Neuronal stem cell (in vitro differentiated cells): Measurements from ENCODE around the gene NRG2.

Source experiments
- DNase-seq: peaks from one replicate; pipeline ENCODE4 v3.0.0-alpha.2; 2013; ENCODE audit warnings: low spot score
- H2AFZ ChIP-seq: one replicate; pipeline ENCODE4 v1.6.1; 2013; ENCODE audit warnings: mild to moderate bottlenecking, low read length, inconsistent platforms
- H2AK5ac ChIP-seq: 2 replicates; pipeline ENCODE4 v1.6.1; 2013; ENCODE audit warnings: low read depth, mild to moderate bottlenecking, inconsistent platforms, low read length, moderate library complexity, mixed read lengths
- H2BK120ac ChIP-seq: 2 replicates; pipeline ENCODE4 v1.6.1; 2013; ENCODE audit warnings: low read depth, mild to moderate bottlenecking, inconsistent platforms, low read length, moderate library complexity, mixed read lengths
- H2BK12ac ChIP-seq: one replicate; pipeline ENCODE4 v1.6.1; 2013; ENCODE audit warnings: low read length, inconsistent platforms
- H2BK15ac ChIP-seq: 2 replicates; pipeline ENCODE4 v1.6.1; 2013; ENCODE audit warnings: mild to moderate bottlenecking, low read length, inconsistent platforms, mixed read lengths
- H2BK5ac ChIP-seq: one replicate; pipeline ENCODE4 v1.6.1; 2013; ENCODE audit warnings: inconsistent platforms, mild to moderate bottlenecking, low read length, moderate library complexity
- H3K14ac ChIP-seq: one replicate; pipeline ENCODE4 v1.6.1; 2013; ENCODE audit warnings: low read length, inconsistent platforms
- H3K18ac ChIP-seq: 2 replicates; pipeline ENCODE4 v1.6.1; 2013; ENCODE audit warnings: low read length, inconsistent platforms
- H3K23ac ChIP-seq: 2 replicates; pipeline ENCODE4 v1.6.1; 2013; ENCODE audit warnings: low read depth, mild to moderate bottlenecking, mixed read lengths, low read length, inconsistent platforms; ENCODE audit not compliant: poor library complexity
- H3K27ac ChIP-seq: replicated peaks from 3 replicates; pipeline ENCODE4 v1.5.1; 2013; ENCODE audit warnings: low read length, inconsistent platforms
- H3K27me3 ChIP-seq, 3 experiments: 2 replicates each; pipeline ENCODE4 v1.6.1; 2013; ENCODE audit warnings: low read length in 3 of 3, mild to moderate bottlenecking in 2 of 3, inconsistent platforms in 1 of 3, low read depth in 1 of 3, mixed read lengths in 1 of 3, moderate library complexity in 1 of 3; ENCODE audit not compliant: control insufficient read depth in 3 of 3, insufficient read depth in 3 of 3
- H3K36me3 ChIP-seq, 2 donors: replicated peaks in 1 of 2; 2 replicates each; pipeline ENCODE4 v1.6.1; 2013; ENCODE audit warnings: low read length in 2 of 2; ENCODE audit not compliant: control insufficient read depth in 2 of 2, insufficient read depth in 2 of 2
- H3K4ac ChIP-seq: 2 replicates; pipeline ENCODE4 v1.6.1; 2013; ENCODE audit warnings: inconsistent platforms, mild to moderate bottlenecking, low read length, moderate library complexity
- H3K4me1 ChIP-seq, 2 donors: 1 replicate in 1 of 2; 2 replicates in 1 of 2; pipeline ENCODE4 v1.6.1; 2013; ENCODE audit warnings: low read length in 2 of 2, low read depth in 1 of 2; ENCODE audit not compliant: control insufficient read depth in 2 of 2, insufficient read depth in 1 of 2
- H3K4me2 ChIP-seq: one replicate; pipeline ENCODE4 v1.6.1; 2013; ENCODE audit warnings: mild to moderate bottlenecking, low read length, inconsistent platforms; ENCODE audit not compliant: insufficient read depth, poor library complexity, severe bottlenecking
- H3K4me3 ChIP-seq, 2 donors: 2 replicates each; pipeline ENCODE4 v1.5.1; 2013; ENCODE audit warnings: low read length in 2 of 2, mild to moderate bottlenecking in 2 of 2, inconsistent platforms in 1 of 2, moderate library complexity in 1 of 2
- H3K79me1 ChIP-seq: one replicate; pipeline ENCODE4 v1.6.1; 2013; ENCODE audit warnings: low read depth, mild to moderate bottlenecking, inconsistent platforms, low read length, moderate library complexity
- H3K9ac ChIP-seq: one replicate; pipeline ENCODE4 v1.6.1; 2013; ENCODE audit warnings: mild to moderate bottlenecking, low read depth, low read length, inconsistent platforms; ENCODE audit not compliant: poor library complexity
- H3K9me3 ChIP-seq, 2 donors: replicated peaks in 1 of 2; 2 replicates each; pipeline versions ENCODE3 to v1.6.1; 2013; ENCODE audit warnings: low read length in 2 of 2, mild to moderate bottlenecking in 2 of 2, inconsistent platforms in 1 of 2, low read depth in 1 of 2, mixed read lengths in 1 of 2, moderate library complexity in 1 of 2; ENCODE audit not compliant: control insufficient read depth in 2 of 2, insufficient read depth in 1 of 2
- H4K8ac ChIP-seq: one replicate; pipeline ENCODE4 v1.6.1; 2013; ENCODE audit warnings: low read depth, mild to moderate bottlenecking, inconsistent platforms, low read length, moderate library complexity
- H4K91ac ChIP-seq: one replicate; pipeline ENCODE4 v1.6.1; 2013; ENCODE audit warnings: low read length, low read depth, mild to moderate bottlenecking, inconsistent platforms; ENCODE audit not compliant: poor library complexity
- WGBS, 2 donors: extraction: QIAGEN DNeasy Blood & Tissue Kit; methylation state at CpG; one replicate each; pipeline ENCODE4 v1.1.7; 2013; ENCODE audit warnings: missing lambda C conversion rate in 2 of 2, mixed read lengths in 1 of 2; ENCODE audit not compliant: insufficient read length in 2 of 2, insufficient replicate concordance in 1 of 2; ENCODE audit errors: extremely low coverage in 2 of 2; 5-methylcytosine and 5-hydroxymethylcytosine counted together

Gene NRG2

DNA sequence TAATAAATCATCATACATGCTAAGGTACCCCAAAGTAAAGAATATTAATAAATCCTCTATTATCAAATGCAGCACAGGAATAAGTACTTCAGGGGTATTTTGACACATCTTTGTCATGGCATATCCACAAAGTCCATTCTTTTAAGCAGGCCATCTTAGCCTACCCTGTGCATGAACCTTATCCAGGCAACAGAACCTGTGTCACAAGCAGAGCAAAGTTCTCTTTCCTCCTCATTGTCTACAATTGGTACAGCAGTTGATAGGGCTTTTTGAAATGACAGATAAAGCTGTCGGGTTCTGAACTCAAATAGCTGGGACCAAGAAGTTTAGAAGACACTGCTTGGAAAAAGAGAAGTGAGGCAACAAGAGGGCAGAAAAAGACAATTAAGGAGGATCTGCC is 40.0 kb upstream of the NRG2 start:
- Histone ChIP-seq H3K27ac (no peak overlapping the region), H3K4me3 (no peak overlapping the region), H2BK5ac (no peak overlapping the region), H2AK5ac (no peak overlapping the region), H2AFZ (no peak overlapping the region), H3K23ac (no peak overlapping the region), H3K27me3 (peaks cover 0 to 37% (median 2%) of the 10 kb centered on the region in 3 experiments), H3K9me3 (no peaks in the 10 kb centered on the region), H2BK12ac (no peak overlapping the region), H2BK15ac (no peak overlapping the region), H4K91ac (no peak overlapping the region), H3K4me2 (no peak overlapping the region), H3K9ac (no peak overlapping the region), H3K36me3 (no peaks in the 10 kb centered on the region), H3K4ac (no peak overlapping the region), H4K8ac (no peak overlapping the region), H3K18ac (no peak overlapping the region), H3K14ac (no peak overlapping the region), H3K4me1 (no peaks in the 10 kb centered on the region), H3K79me1 (no peaks in the 10 kb centered on the region), H2BK120ac (no peak overlapping the region)
- no peak for DNase-seq
- WGBS, 2 donors: no CpG with 5 or more reads among the region's 1 CpG

DNA sequence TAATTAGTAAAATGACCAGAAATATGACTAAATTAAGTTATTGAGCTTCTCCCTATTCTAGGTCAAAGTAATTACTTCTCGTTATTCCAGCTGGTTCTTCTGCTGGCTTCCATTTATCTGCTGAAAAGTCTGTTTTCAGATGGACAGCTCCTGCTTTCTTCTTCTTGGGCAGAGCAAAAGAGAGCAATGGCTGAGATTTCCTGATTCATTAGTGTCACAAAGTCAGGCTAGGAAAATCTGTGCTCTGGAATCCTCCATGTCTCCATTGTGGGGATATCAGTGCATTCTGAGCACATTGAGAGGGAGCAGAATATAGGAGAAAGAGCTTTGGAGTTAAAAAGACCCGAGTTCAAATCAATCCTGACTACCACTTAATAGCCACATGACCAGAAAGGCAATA is 33.7 kb upstream of the NRG2 start:
- H3K79me1 ChIP-seq: no peaks in the 10 kb centered on the region
- DNase-seq: no peak
- no peak overlapping the region for H3K4me3 ChIP-seq
- H2BK15ac ChIP-seq: no peak overlapping the region
- H3K9ac ChIP-seq: no peak overlapping the region
- no peak overlapping the region for H3K18ac ChIP-seq
- no peak overlapping the region for H3K14ac ChIP-seq
- H2BK5ac ChIP-seq: no peak overlapping the region
- H3K27me3 ChIP-seq: peaks cover 0 to 3% (median 0%) of the 10 kb centered on the region in 3 experiments
- no peak overlapping the region for H4K8ac ChIP-seq
- H3K23ac ChIP-seq: no peak overlapping the region
- H2AK5ac ChIP-seq: no peak overlapping the region
- H3K27ac ChIP-seq: no peak overlapping the region
- H3K9me3 ChIP-seq: no peaks in the 10 kb centered on the region
- H3K4ac ChIP-seq: no peak overlapping the region
- H2BK120ac ChIP-seq: no peak overlapping the region
- H4K91ac ChIP-seq: no peak overlapping the region
- no peak overlapping the region for H2AFZ ChIP-seq
- WGBS, 2 donors: no CpG with 5 or more reads among the region's 2 CpGs
- H3K36me3 ChIP-seq: no peaks in the 10 kb centered on the region
- no peaks in the 10 kb centered on the region for H3K4me1 ChIP-seq
- H2BK12ac ChIP-seq: no peak overlapping the region
- H3K4me2 ChIP-seq: no peak overlapping the region

DNA sequence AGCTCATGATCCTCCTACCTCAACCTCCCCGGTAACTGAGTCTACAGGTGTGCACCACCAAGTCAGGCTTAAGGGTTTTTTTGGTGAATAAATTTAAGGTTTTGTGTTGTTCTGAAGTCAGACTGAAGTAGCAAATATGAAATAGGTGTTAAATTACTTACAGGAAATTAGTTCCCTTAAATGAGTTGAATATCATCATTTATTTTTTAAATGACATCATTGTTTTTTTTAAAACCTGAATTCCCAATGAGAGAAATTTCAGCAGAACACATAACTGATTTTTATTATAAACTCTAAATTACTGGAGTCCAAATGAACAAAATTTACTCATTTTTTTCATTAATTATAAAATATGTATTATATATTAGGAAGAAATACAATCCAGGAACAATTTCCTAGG is 33.0 kb upstream of the NRG2 start:
- Histone ChIP-seq H2AFZ (no peak overlapping the region), H3K18ac (no peak overlapping the region), H3K27ac (no peak overlapping the region), H3K9ac (no peak overlapping the region), H3K9me3 (no peaks in the 10 kb centered on the region), H3K4me3 (no peak overlapping the region), H2BK5ac (no peak overlapping the region), H2BK120ac (no peak overlapping the region), H4K8ac (no peak overlapping the region), H3K23ac (no peak overlapping the region), H2AK5ac (no peak overlapping the region), H2BK12ac (no peak overlapping the region), H3K4me2 (no peak overlapping the region), H3K36me3 (no peaks in the 10 kb centered on the region), H4K91ac (no peak overlapping the region), H3K4me1 (no peaks in the 10 kb centered on the region), H3K4ac (no peak overlapping the region), H3K79me1 (no peaks in the 10 kb centered on the region), H3K14ac (no peak overlapping the region), H2BK15ac (no peak overlapping the region), H3K27me3 (no peaks in the 10 kb centered on the region)
- DNase-seq: no peak
- no CpG with 5 or more reads among the region's 1 CpG for WGBS, 2 donors

DNA sequence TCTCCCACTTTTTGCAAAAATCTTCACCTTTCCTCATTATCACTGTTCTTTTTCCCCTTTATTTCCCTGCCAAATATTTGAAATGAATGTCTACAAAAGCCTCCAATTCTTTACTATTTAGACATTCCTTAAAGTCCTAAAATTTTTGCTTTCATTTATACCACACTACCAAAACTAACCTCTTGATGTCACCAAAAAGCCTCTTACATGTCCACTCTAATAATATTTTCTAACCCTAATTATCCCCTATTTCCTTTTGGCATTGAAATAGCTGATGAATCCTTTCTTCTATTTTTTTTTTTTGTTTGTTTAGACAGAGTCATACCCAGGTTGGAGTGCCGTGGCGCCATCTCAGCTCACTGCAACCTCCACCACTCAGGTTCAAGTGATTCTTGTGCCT is 32.3 kb upstream of the NRG2 start:
- no peaks in the 10 kb centered on the region for H3K36me3 ChIP-seq
- H3K27me3 ChIP-seq: no peaks in the 10 kb centered on the region
- H3K27ac ChIP-seq: no peak overlapping the region
- H3K23ac ChIP-seq: no peak overlapping the region
- no CpG with 5 or more reads among the region's 2 CpGs for WGBS, 2 donors
- H3K18ac ChIP-seq: no peak overlapping the region
- no peak overlapping the region for H2BK120ac ChIP-seq
- no peak overlapping the region for H4K8ac ChIP-seq
- H3K14ac ChIP-seq: no peak overlapping the region
- H2AK5ac ChIP-seq: no peak overlapping the region
- no peak overlapping the region for H4K91ac ChIP-seq
- no peak overlapping the region for H2BK15ac ChIP-seq
- no peak overlapping the region for H3K4ac ChIP-seq
- H2BK5ac ChIP-seq: no peak overlapping the region
- H3K4me3 ChIP-seq: no peak overlapping the region
- H3K9ac ChIP-seq: no peak overlapping the region
- H3K4me1 ChIP-seq: no peaks in the 10 kb centered on the region
- H2BK12ac ChIP-seq: no peak overlapping the region
- no peaks in the 10 kb centered on the region for H3K79me1 ChIP-seq
- DNase-seq: no peak
- no peak overlapping the region for H3K4me2 ChIP-seq
- no peak overlapping the region for H2AFZ ChIP-seq
- no peaks in the 10 kb centered on the region for H3K9me3 ChIP-seq
